Subcutaneous abdominal adipose tissue (tissue), 5 donors: Measurements from ENCODE around the gene ANXA1.
"Not testable (repeated sequence)": the region's sequence is repeated elsewhere in the genome, so short reads cannot be mapped to it uniquely, and the experiment has no call there.

ENCODE experiments used
- H3K27ac ChIP-seq: one replicate; pipeline ENCODE4 v1.7.0; 2013; ENCODE audit warnings: low read depth, mild to moderate bottlenecking, inconsistent platforms, low read length, moderate library complexity
- H3K27me3 ChIP-seq, 5 donors: one replicate each; pipeline ENCODE4 v1.7.0; 2013; ENCODE audit warnings: low read length in 5 of 5, inconsistent platforms in 1 of 5; ENCODE audit not compliant: control insufficient read depth in 5 of 5, insufficient read depth in 4 of 5
- H3K36me3 ChIP-seq, 5 donors: one replicate each; pipeline ENCODE4 v1.7.0; 2013; ENCODE audit warnings: low read length in 5 of 5; ENCODE audit not compliant: control insufficient read depth in 5 of 5, insufficient read depth in 5 of 5
- H3K4me1 ChIP-seq, 5 donors: one replicate each; pipeline ENCODE4 v1.7.0; 2013; ENCODE audit warnings: low read length in 5 of 5, mild to moderate bottlenecking in 3 of 5, moderate library complexity in 1 of 5; ENCODE audit not compliant: control insufficient read depth in 5 of 5, insufficient read depth in 5 of 5
- H3K4me3 ChIP-seq, 5 donors: one replicate each; pipeline ENCODE4 v1.7.0; 2013; ENCODE audit warnings: low read length in 5 of 5, low read depth in 1 of 5
- H3K9ac ChIP-seq, 5 donors: one replicate each; pipeline ENCODE4 v1.7.0; 2013; ENCODE audit warnings: low read length in 5 of 5, mild to moderate bottlenecking in 4 of 5, moderate library complexity in 3 of 5
- H3K9me3 ChIP-seq, 5 donors: one replicate each; pipeline ENCODE4 v1.7.0; 2013; ENCODE audit warnings: low read length in 5 of 5; ENCODE audit not compliant: control insufficient read depth in 5 of 5
- donor health status: healthy.
- donor health status: healthy.
- donor health status: healthy.
- donor health status: healthy.
- donor health status: healthy.

ANXA1 gene

GRCh38 chr9:73151653-73152542 is at the start of gene ANXA1:
TSS of gene ANXA1 (plus strand) at chr9:73151865. CDS start at chr9:73158536, 6,671 bp downstream.
- H3K4me1 ChIP-seq: peaks cover 0 to 62% (median 60%) of the 10 kb centered on the region in 5 donors
- no peaks in the 10 kb centered on the region for H3K27me3 ChIP-seq
- H3K4me3 ChIP-seq: peak within 1 kb of the TSS; percentile 69 to 89 (median 81)
- H3K36me3 ChIP-seq: peaks cover 8 to 26% (median 19%) of the 10 kb centered on the region in 5 donors
- H3K9ac ChIP-seq: peak within 1 kb of the TSS; percentile 81 to 99 (median 87)
- peak within 1 kb of the TSS; percentile 95 for H3K27ac ChIP-seq
- no peaks in the 10 kb centered on the region for H3K9me3 ChIP-seq

- Histone ChIP-seq H3K27me3 (no peaks in the 10 kb centered on the region), H3K36me3 (no peaks in the 10 kb centered on the region), H3K9ac (no peak overlapping the region), H3K9me3 (no peaks in the 10 kb centered on the region), H3K4me3 (no peak overlapping the region), H3K4me1 (peaks cover 0 to 4% (median 3%) of the 10 kb centered on the region in 5 donors), H3K27ac (no peak overlapping the region)
Measured at GRCh38 chr9:73104342-73104741, 47.3 kb upstream of the ANXA1 start.

- Histone ChIP-seq H3K9ac (no peak overlapping the region), H3K27ac (no peak overlapping the region), H3K9me3 (no peaks in the 10 kb centered on the region), H3K27me3 (no peaks in the 10 kb centered on the region), H3K4me1 (peaks cover 0 to 4% (median 3%) of the 10 kb centered on the region in 5 donors), H3K36me3 (no peaks in the 10 kb centered on the region), H3K4me3 (no peak overlapping the region)
Measured at GRCh38 chr9:73104921-73105320, 46.7 kb upstream of the ANXA1 start.

GRCh38 chr9:73107489-73108069 is 44.1 kb upstream of the ANXA1 start:
- H3K4me3 ChIP-seq, H3K36me3 ChIP-seq, H3K27ac ChIP-seq, H3K27me3 ChIP-seq, H3K9ac ChIP-seq, H3K9me3 ChIP-seq, H3K4me1 ChIP-seq: not testable (repeated sequence)

- no peaks in the 10 kb centered on the region for H3K36me3 ChIP-seq
- H3K27me3 ChIP-seq: no peaks in the 10 kb centered on the region
- H3K9me3 ChIP-seq: no peaks in the 10 kb centered on the region
- no peak overlapping the region for H3K4me3 ChIP-seq
- H3K4me1 ChIP-seq: no peaks in the 10 kb centered on the region
- H3K27ac ChIP-seq: no peak overlapping the region
- no peak overlapping the region for H3K9ac ChIP-seq
Measured at GRCh38 chr9:73114058-73114457, 37.6 kb upstream of the ANXA1 start.

GRCh38 chr9:73114958-73115357 is 36.7 kb upstream of the ANXA1 start:
- no peaks in the 10 kb centered on the region for H3K36me3 ChIP-seq
- H3K27ac ChIP-seq: no peak overlapping the region
- H3K9ac ChIP-seq: no peak overlapping the region
- no peak overlapping the region for H3K4me3 ChIP-seq
- no peaks in the 10 kb centered on the region for H3K27me3 ChIP-seq
- H3K4me1 ChIP-seq: no peaks in the 10 kb centered on the region
- H3K9me3 ChIP-seq: no peaks in the 10 kb centered on the region

GRCh38 chr9:73116031-73116430 is 35.6 kb upstream of the ANXA1 start:
- Histone ChIP-seq H3K4me1 (no peaks in the 10 kb centered on the region), H3K27ac (no peak overlapping the region), H3K27me3 (no peaks in the 10 kb centered on the region), H3K4me3 (no peak overlapping the region), H3K9ac (no peak overlapping the region), H3K36me3 (no peaks in the 10 kb centered on the region), H3K9me3 (no peaks in the 10 kb centered on the region)

- no peak overlapping the region for H3K4me3 ChIP-seq
- H3K9me3 ChIP-seq: no peaks in the 10 kb centered on the region
- H3K27ac ChIP-seq: no peak overlapping the region
- H3K4me1 ChIP-seq: no peaks in the 10 kb centered on the region
- no peaks in the 10 kb centered on the region for H3K27me3 ChIP-seq
- H3K9ac ChIP-seq: no peak overlapping the region
- no peaks in the 10 kb centered on the region for H3K36me3 ChIP-seq
Measured at GRCh38 chr9:73116880-73117279, 34.8 kb upstream of the ANXA1 start.

- Histone ChIP-seq H3K4me1 (no peaks in the 10 kb centered on the region), H3K36me3 (no peaks in the 10 kb centered on the region), H3K9me3 (no peaks in the 10 kb centered on the region), H3K9ac (no peak overlapping the region), H3K27me3 (no peaks in the 10 kb centered on the region), H3K27ac (no peak overlapping the region), H3K4me3 (no peak overlapping the region)
Measured at GRCh38 chr9:73118286-73118685, 33.4 kb upstream of the ANXA1 start.

- Histone ChIP-seq H3K27ac (no peak overlapping the region), H3K9ac (no peak overlapping the region), H3K36me3 (no peaks in the 10 kb centered on the region), H3K4me1 (no peaks in the 10 kb centered on the region), H3K4me3 (no peak overlapping the region), H3K27me3 (no peaks in the 10 kb centered on the region), H3K9me3 (no peaks in the 10 kb centered on the region)
Measured at GRCh38 chr9:73118898-73119554, 32.6 kb upstream of the ANXA1 start.
